GM23338 (cell line): Measurements from ENCODE around the gene NPSR1. TPM values are rescaled to one million over a fixed set of nuclear protein-coding genes. Genes with fewer than 3 reads are reported as not detected.

Experiments used
- ATAC-seq: fragments of 200-7000 bp; cut with Tn5 transposase; 3 replicates; pipeline ENCODE4 v1.9.1; 2020
- DNase-seq: peaks from one replicate; pipeline ENCODE4 v3.0.0-alpha.2; 2015; ENCODE audit warnings: low spot score
- H2AFZ ChIP-seq: fragments of 200-600 bp; sonication (generic); 2 replicates; pipeline ENCODE4 v1.8.0; 2016; ENCODE audit warnings: antibody characterized with exemption, mild to moderate bottlenecking, moderate library complexity
- H3F3A ChIP-seq: fragments of 200-600 bp; sonication (generic); replicated peaks from 2 replicates; pipeline ENCODE4 v1.8.0; 2017; ENCODE audit warnings: antibody characterized with exemption, mixed run types, low read depth
- H3K27ac ChIP-seq: fragments of 200-600 bp; sonication (generic); 2 replicates; pipeline ENCODE4 v1.6.1; 2016; ENCODE audit warnings: low read depth
- H3K27me3 ChIP-seq: fragments of 200-600 bp; sonication (generic); 2 replicates; pipeline ENCODE4 v1.8.0; 2016; ENCODE audit warnings: mild to moderate bottlenecking, mixed run types, moderate library complexity; ENCODE audit not compliant: insufficient read depth
- H3K36me3 ChIP-seq: fragments of 200-600 bp; sonication (generic); 2 replicates; pipeline ENCODE4 v1.8.0; 2016; ENCODE audit warnings: mild to moderate bottlenecking; ENCODE audit not compliant: insufficient read depth
- H3K4me1 ChIP-seq: fragments of 200-600 bp; sonication (generic); 2 replicates; pipeline ENCODE4 v1.8.0; 2016; ENCODE audit warnings: mild to moderate bottlenecking, moderate library complexity; ENCODE audit not compliant: insufficient read depth
- H3K4me2 ChIP-seq: fragments of 200-600 bp; sonication (generic); 2 replicates; pipeline ENCODE4 v1.7.1; 2017; ENCODE audit warnings: mixed run types
- H3K4me3 ChIP-seq: fragments of 200-600 bp; sonication (generic); 2 replicates; pipeline ENCODE4 v1.6.1; 2016; ENCODE audit warnings: mixed run types
- H3K79me2 ChIP-seq: fragments of 200-600 bp; sonication (generic); replicated peaks from 2 replicates; pipeline ENCODE4 v1.8.0; 2017; ENCODE audit warnings: mild to moderate bottlenecking; ENCODE audit not compliant: insufficient read depth
- H3K9me2 ChIP-seq: fragments of 200-600 bp; sonication (generic); 2 replicates; pipeline ENCODE4 v1.8.0; 2017; ENCODE audit not compliant: insufficient read depth
- H4K20me1 ChIP-seq: fragments of 200-600 bp; sonication (generic); replicated peaks from 2 replicates; pipeline ENCODE4 v1.8.0; 2017; ENCODE audit warnings: mild to moderate bottlenecking; ENCODE audit not compliant: insufficient read depth
- H3K27ac Mint-ChIP-seq: 2 replicates; pipeline ENCODE4 v1.8.0; 2020; ENCODE audit warnings: inconsistent platforms, mild to moderate bottlenecking, moderate library complexity, mixed read lengths
- H3K27me3 Mint-ChIP-seq: 3 replicates; pipeline ENCODE4 v1.8.0; 2022; ENCODE audit warnings: low read depth, mild to moderate bottlenecking, moderate library complexity, mixed read lengths, inconsistent platforms; ENCODE audit not compliant: insufficient read depth, poor library complexity
- H3K36me3 Mint-ChIP-seq: 3 replicates; pipeline ENCODE4 v1.8.0; 2021; ENCODE audit warnings: low read depth, mild to moderate bottlenecking, inconsistent platforms, moderate library complexity, mixed read lengths
- H3K4me1 Mint-ChIP-seq: 3 replicates; pipeline ENCODE4 v1.8.0; 2020; ENCODE audit warnings: mild to moderate bottlenecking, inconsistent platforms, mixed read lengths
- H3K4me3 Mint-ChIP-seq: 3 replicates; pipeline ENCODE4 v1.8.0; 2021; ENCODE audit warnings: moderate library complexity, mild to moderate bottlenecking, inconsistent platforms, mixed read lengths
- H3K9me3 Mint-ChIP-seq: 3 replicates; pipeline ENCODE4 v1.8.0; 2020; ENCODE audit warnings: moderate library complexity, mild to moderate bottlenecking, inconsistent platforms, mixed read lengths
- CREB1 ChIP-seq: fragments of 250-450 bp; sonication (Bioruptor Pico); IDR thresholded peaks from 2 replicates; pipeline ENCODE4 v1.5.0; 2020; ENCODE audit warnings: low read depth, mild to moderate bottlenecking, moderate library complexity
- CTCF ChIP-seq, 2 experiments: fragments of 200-600 bp in 1 of 2; sonication (generic) in 1 of 2; conservative IDR thresholded peaks; 2 replicates each; pipeline versions ENCODE4 v1.5.1 to v1.6.1; 2016 to 2017; ENCODE audit warnings: antibody characterized with exemption in 2 of 2, low read depth in 2 of 2, mild to moderate bottlenecking in 2 of 2, moderate library complexity in 1 of 2
- ETS1 ChIP-seq: IDR thresholded peaks from 2 replicates; pipeline ENCODE4 v1.6.1; 2016; ENCODE audit warnings: antibody characterized with exemption
- EZH2 ChIP-seq: fragments of 200-600 bp; sonication (generic); IDR thresholded peaks from one replicate; pipeline ENCODE4 v1.8.0; 2017; ENCODE audit warnings: antibody characterized with exemption, mild to moderate bottlenecking, low read depth; ENCODE audit not compliant: unreplicated experiment
- EZH2phosphoT487 ChIP-seq: fragments of 200-600 bp; sonication (generic); IDR thresholded peaks from one replicate; pipeline ENCODE4 v1.8.1; 2018; ENCODE audit warnings: antibody characterized with exemption; ENCODE audit not compliant: unreplicated experiment
- JUNB ChIP-seq: IDR thresholded peaks from one replicate; pipeline ENCODE4 v1.6.1; 2016; ENCODE audit warnings: antibody characterized with exemption; ENCODE audit not compliant: unreplicated experiment
- NANOG ChIP-seq: IDR thresholded peaks from 2 replicates; pipeline ENCODE4 v1.6.1; 2016; ENCODE audit warnings: antibody characterized with exemption, borderline replicate concordance
- POLR2AphosphoS5 ChIP-seq: IDR thresholded peaks from 2 replicates; pipeline ENCODE4 v1.6.1; 2016; ENCODE audit warnings: antibody characterized with exemption, low read depth
- ZNF331 ChIP-seq: fragments of 250-450 bp; sonication (Bioruptor Pico); IDR thresholded peaks from 2 replicates; pipeline ENCODE4 v1.5.0; 2020; ENCODE audit warnings: low read depth, mild to moderate bottlenecking, moderate library complexity
- ZNF462 ChIP-seq: fragments of 250-450 bp; sonication (Bioruptor Pico); IDR thresholded peaks from 2 replicates; pipeline ENCODE4 v1.5.0; 2020; ENCODE audit warnings: mild to moderate bottlenecking, moderate library complexity
- polyA plus RNA-seq: library from polyadenylated mRNA; unstranded; fragments of >200 nt; fragmentation: Nextera tagmentation; extraction: Ambion mirVana; gene quantifications from 2 replicates; pipeline ENCODE4 v1.2.1, GENCODE V29; 2016
- total RNA-seq: library from RNA; depleted of rRNA; stranded (reverse); fragments of >200 nt; shearing (Covaris generic); gene quantifications from 2 replicates; pipeline ENCODE4 v1.2.3, GENCODE V29; 2014

The NPSR1 gene
- total and polyA plus RNA-seq, 2 experiments from 2014 or later, result not detected

- H3K4me3 ChIP-seq, result no peak overlapping the region
- no peak for DNase-seq
- H2AFZ ChIP-seq, result no peak overlapping the region
- no peaks in the 10 kb centered on the region for H3K79me2 ChIP-seq
- H3K4me3 Mint-ChIP-seq, result no peak overlapping the region
- H3K27ac Mint-ChIP-seq, result no peak overlapping the region
- no peaks in the 10 kb centered on the region for H4K20me1 ChIP-seq
- no peaks in the 10 kb centered on the region for H3K4me1 ChIP-seq
- no peaks in the 10 kb centered on the region for H3K4me1 Mint-ChIP-seq
- H3K9me3 Mint-ChIP-seq, result no peaks in the 10 kb centered on the region; the same call in 2 of the 3 replicates
- no peak for ATAC-seq
- no peaks in the 10 kb centered on the region for H3F3A ChIP-seq
- H3K27me3 Mint-ChIP-seq, result no peaks in the 10 kb centered on the region
- H3K36me3 Mint-ChIP-seq, result no peaks in the 10 kb centered on the region
- TF ChIP-seq NANOG (no peak), CREB1 (CRISPR knock-in tag) (no peak), CTCF (conservative IDR thresholded peaks at IDR 0.05; ENCODE audit: low read depth in 2 of 2) (no peak), ZNF331 (no peak)
- H3K27me3 ChIP-seq, result no peaks in the 10 kb centered on the region
- H3K36me3 ChIP-seq, result no peaks in the 10 kb centered on the region
- 0 out of 2 replicates have a peak, but pooled peaks cover 7% of the 10 kb centered on the region for H3K9me2 ChIP-seq
- no peak overlapping the region for H3K4me2 ChIP-seq
- H3K27ac ChIP-seq, result no peak overlapping the region
Measured at GRCh38 chr7:34825221-34825620, 167.2 kb downstream of the NPSR1 start.

GRCh38 chr7:34830390-34830789 lies 172.4 kb downstream of the NPSR1 start:
- Mint-ChIP-seq H3K4me1 (no peaks in the 10 kb centered on the region), H3K9me3 (no peaks in the 10 kb centered on the region), H3K36me3 (no peaks in the 10 kb centered on the region), H3K4me3 (no peak overlapping the region), H3K27me3 (no peaks in the 10 kb centered on the region), H3K27ac (no peak overlapping the region)
- H3K4me1 ChIP-seq, result no peaks in the 10 kb centered on the region
- H3K27me3 ChIP-seq, result no peaks in the 10 kb centered on the region
- H4K20me1 ChIP-seq, result no peaks in the 10 kb centered on the region
- DNase-seq (no peak), ATAC-seq (no peak)
- H3K9me2 ChIP-seq, result 0 out of 2 replicates have a peak, but pooled peaks cover 7% of the 10 kb centered on the region
- no peaks in the 10 kb centered on the region for H3K79me2 ChIP-seq
- H3K4me2 ChIP-seq, result no peak overlapping the region
- no peak overlapping the region for H3K27ac ChIP-seq
- H2AFZ ChIP-seq, result no peak overlapping the region
- no peaks in the 10 kb centered on the region for H3F3A ChIP-seq
- H3K4me3 ChIP-seq, result no peak overlapping the region
- no peaks in the 10 kb centered on the region for H3K36me3 ChIP-seq
- TF ChIP-seq JUNB (no peak), EZH2phosphoT487 (no peak), CREB1 (CRISPR knock-in tag) (no peak), CTCF (conservative IDR thresholded peaks at IDR 0.05; ENCODE audit: low read depth in 2 of 2) (no peak), ETS1 (no peak), ZNF331 (no peak), NANOG (no peak), EZH2 (no peak), POLR2AphosphoS5 (no peak), ZNF462 (CRISPR knock-in tag) (no peak)
